ENCODE measurements around the gene OR10G8.

OR10G8 gene, protein sequence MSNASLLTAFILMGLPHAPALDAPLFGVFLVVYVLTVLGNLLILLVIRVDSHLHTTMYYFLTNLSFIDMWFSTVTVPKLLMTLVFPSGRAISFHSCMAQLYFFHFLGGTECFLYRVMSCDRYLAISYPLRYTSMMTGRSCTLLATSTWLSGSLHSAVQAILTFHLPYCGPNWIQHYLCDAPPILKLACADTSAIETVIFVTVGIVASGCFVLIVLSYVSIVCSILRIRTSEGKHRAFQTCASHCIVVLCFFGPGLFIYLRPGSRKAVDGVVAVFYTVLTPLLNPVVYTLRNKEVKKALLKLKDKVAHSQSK

DNA sequence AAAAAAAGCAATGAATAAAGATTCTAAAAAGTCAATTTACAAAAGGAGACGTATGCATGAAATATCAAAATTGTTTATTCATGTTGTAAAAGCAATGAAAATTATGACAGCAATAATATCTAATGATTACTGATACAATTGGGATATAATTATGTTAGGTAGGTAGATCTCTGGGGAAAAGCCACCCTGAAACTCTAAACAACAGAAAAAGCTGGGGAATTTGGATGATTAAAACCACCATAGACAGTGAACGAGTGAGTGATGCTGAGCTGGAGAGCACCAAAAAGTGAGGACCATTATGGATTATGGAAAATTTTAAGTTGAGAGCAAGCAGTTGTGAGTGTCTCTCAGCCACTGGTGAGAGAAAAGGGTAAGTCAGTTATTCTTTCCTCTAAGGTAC, at the start of gene OR10G8:
Gene OR10G8 (plus strand): TSS at position 301 of the 400 bp plus-strand sequence. CDS start 2,825 bp downstream, outside the sequence.
- TF ChIP-seq, protein P1, sequence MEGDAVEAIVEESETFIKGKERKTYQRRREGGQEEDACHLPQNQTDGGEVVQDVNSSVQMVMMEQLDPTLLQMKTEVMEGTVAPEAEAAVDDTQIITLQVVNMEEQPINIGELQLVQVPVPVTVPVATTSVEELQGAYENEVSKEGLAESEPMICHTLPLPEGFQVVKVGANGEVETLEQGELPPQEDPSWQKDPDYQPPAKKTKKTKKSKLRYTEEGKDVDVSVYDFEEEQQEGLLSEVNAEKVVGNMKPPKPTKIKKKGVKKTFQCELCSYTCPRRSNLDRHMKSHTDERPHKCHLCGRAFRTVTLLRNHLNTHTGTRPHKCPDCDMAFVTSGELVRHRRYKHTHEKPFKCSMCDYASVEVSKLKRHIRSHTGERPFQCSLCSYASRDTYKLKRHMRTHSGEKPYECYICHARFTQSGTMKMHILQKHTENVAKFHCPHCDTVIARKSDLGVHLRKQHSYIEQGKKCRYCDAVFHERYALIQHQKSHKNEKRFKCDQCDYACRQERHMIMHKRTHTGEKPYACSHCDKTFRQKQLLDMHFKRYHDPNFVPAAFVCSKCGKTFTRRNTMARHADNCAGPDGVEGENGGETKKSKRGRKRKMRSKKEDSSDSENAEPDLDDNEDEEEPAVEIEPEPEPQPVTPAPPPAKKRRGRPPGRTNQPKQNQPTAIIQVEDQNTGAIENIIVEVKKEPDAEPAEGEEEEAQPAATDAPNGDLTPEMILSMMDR (IDR thresholded peaks at IDR 0.05) = no peak

- TF ChIP-seq, protein P1 (IDR thresholded peaks at IDR 0.05) = no peak
These were observed 48.8 kb upstream of the OR10G8 start, which contains the start of gene OR10S1 for GRCh38 chr11:123977731-123978347. TSS of gene OR10S1 (minus strand) at chr11:123977781. CDS start at chr11:123977664, 117 bp downstream.

- TF ChIP-seq, protein P1 (IDR thresholded peaks at IDR 0.05) = no peak
These were observed 47.3 kb upstream of the OR10G8 start for GRCh38 chr11:123979311-123979710.

GRCh38 chr11:123995119-123995518, 31.5 kb upstream of the OR10G8 start, which contains the start of gene OR10G6:
TSS of gene OR10G6 (minus strand) at chr11:123995161. CDS start at chr11:123995161, 0 bp downstream.
- TF ChIP-seq, protein P1 (IDR thresholded peaks at IDR 0.05) = no peak

GRCh38 chr11:124012697-124013096, 13.9 kb upstream of the OR10G8 start, which contains the start of gene OR10G4:
TSS of gene OR10G4 (plus strand) at chr11:124012997. CDS start at chr11:124015575, 2,578 bp downstream.
- TF ChIP-seq, protein P1 (IDR thresholded peaks at IDR 0.05) = no peak

GRCh38 chr11:124036666-124037065, 10.1 kb downstream of the OR10G8 start:
- TF ChIP-seq, protein P1 (IDR thresholded peaks at IDR 0.05) = no peak

- TF ChIP-seq, protein P1 (IDR thresholded peaks at IDR 0.05) = no peak
These were observed 13.0 kb downstream of the OR10G8 start for GRCh38 chr11:124039557-124039956.
